IMR-90 (cell line): Measurements from ENCODE around the gene COL28A1.

Experiments used
- CTCF ChIP-seq: conservative IDR thresholded peaks from 2 replicates; pipeline ENCODE4 v1.5.1; 2012; ENCODE audit warnings: mild to moderate bottlenecking, low read depth, low read length, improper control_type of control experiment
- MAZ ChIP-seq: IDR thresholded peaks from 2 replicates; pipeline ENCODE4 v1.6.1; 2012; ENCODE audit warnings: low read depth, mild to moderate bottlenecking, low read length, improper control_type of control experiment, moderate library complexity, borderline replicate concordance
- MXI1 ChIP-seq: IDR thresholded peaks from 2 replicates; pipeline ENCODE4 v1.6.1; 2012; ENCODE audit warnings: low read depth, mild to moderate bottlenecking, low read length, moderate library complexity, borderline replicate concordance
- POLR2A ChIP-seq: IDR thresholded peaks from 2 replicates; pipeline ENCODE4 v1.6.1; 2012; ENCODE audit warnings: mild to moderate bottlenecking, low read depth, low read length
- SMC3 ChIP-seq: fragments of 150-350 bp; IDR thresholded peaks from 2 replicates; pipeline ENCODE4 v1.6.1; 2016; ENCODE audit warnings: low read depth, mild to moderate bottlenecking, antibody characterized with exemption, low read length, moderate library complexity
- USF2 ChIP-seq: fragments of 150-350 bp; IDR thresholded peaks from 2 replicates; pipeline ENCODE4 v1.6.1; 2017; ENCODE audit warnings: mild to moderate bottlenecking, antibody characterized with exemption, low read length, low read depth
- TF ChIP-seq, protein P1 (sequence below): fragments of 150-350 bp; IDR thresholded peaks from 2 replicates; pipeline ENCODE4 v1.6.1; 2016; ENCODE audit warnings: low read depth, mild to moderate bottlenecking, low read length, moderate library complexity, borderline replicate concordance

- TF ChIP-seq CTCF (no peak), SMC3 (no peak), POLR2A (no peak), MXI1 (no peak), USF2 (no peak), MAZ (no peak)
- TF ChIP-seq, protein P1, sequence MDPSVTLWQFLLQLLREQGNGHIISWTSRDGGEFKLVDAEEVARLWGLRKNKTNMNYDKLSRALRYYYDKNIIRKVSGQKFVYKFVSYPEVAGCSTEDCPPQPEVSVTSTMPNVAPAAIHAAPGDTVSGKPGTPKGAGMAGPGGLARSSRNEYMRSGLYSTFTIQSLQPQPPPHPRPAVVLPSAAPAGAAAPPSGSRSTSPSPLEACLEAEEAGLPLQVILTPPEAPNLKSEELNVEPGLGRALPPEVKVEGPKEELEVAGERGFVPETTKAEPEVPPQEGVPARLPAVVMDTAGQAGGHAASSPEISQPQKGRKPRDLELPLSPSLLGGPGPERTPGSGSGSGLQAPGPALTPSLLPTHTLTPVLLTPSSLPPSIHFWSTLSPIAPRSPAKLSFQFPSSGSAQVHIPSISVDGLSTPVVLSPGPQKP = no peak
Observed at GRCh38 chr7:7384228-7384627, 151.4 kb downstream of the COL28A1 start.
